Naive thymus-derived CD8-positive, alpha-beta T cell (primary cell): Measurements from ENCODE around the gene OR2V2. TPM values are rescaled to one million over a fixed set of nuclear protein-coding genes. Genes with fewer than 3 reads are reported as not detected.
"Not testable (repeated sequence)": the region's sequence is repeated elsewhere in the genome, so short reads cannot be mapped to it uniquely, and the experiment has no call there.

Source experiments
- ATAC-seq, 2 donors: fragments of 150-1000 bp; cut with Tn5 transposase in 1 of 2; sonication (Bioruptor Pico), chemical (Tn5 transposase) in 1 of 2; 1 replicate in 1 of 2; 2 replicates in 1 of 2; pipeline ENCODE4 v1.10.0; 2021; ENCODE audit warnings: mild to moderate bottlenecking in 2 of 2, moderate library complexity in 2 of 2
- POLR2A ChIA-PET: fragments of 350-600 bp; sonication (Branson Sonifier 250); formaldehyde crosslinking; loops from one replicate; lab custom pipeline; 2021; ENCODE audit warnings: antibody characterized with exemption; lab: Charles Lee
- DNase-seq, 10 donors: peaks; one replicate each; pipeline versions ENCODE4 v3.0.0 to v3.0.0-alpha.2; 2020 to 2022
- H3K27ac Mint-ChIP-seq, 10 donors: one replicate each; pipeline ENCODE4 v1.8.0; 2020 to 2022; ENCODE audit warnings: mild to moderate bottlenecking in 10 of 10, mixed read lengths in 10 of 10, moderate library complexity in 4 of 10, inconsistent platforms in 1 of 10
- H3K27me3 Mint-ChIP-seq, 5 donors: one replicate each; pipeline ENCODE4 v1.8.0; 2021 to 2022; ENCODE audit warnings: mixed read lengths in 5 of 5
- H3K36me3 Mint-ChIP-seq, 3 donors: one replicate each; pipeline ENCODE4 v1.8.0; 2020 to 2022; ENCODE audit warnings: mixed read lengths in 3 of 3, mild to moderate bottlenecking in 2 of 3, inconsistent platforms in 1 of 3
- H3K4me1 Mint-ChIP-seq, 4 donors: one replicate each; pipeline ENCODE4 v1.8.0; 2021 to 2022; ENCODE audit warnings: mixed read lengths in 4 of 4
- H3K4me3 Mint-ChIP-seq, 10 donors: one replicate each; pipeline ENCODE4 v1.8.0; 2020 to 2022; ENCODE audit warnings: mild to moderate bottlenecking in 10 of 10, mixed read lengths in 10 of 10, moderate library complexity in 6 of 10, inconsistent platforms in 1 of 10
- H3K9me3 Mint-ChIP-seq, 9 donors: one replicate each; pipeline ENCODE4 v1.8.0; 2020 to 2022; ENCODE audit warnings: mixed read lengths in 9 of 9, mild to moderate bottlenecking in 3 of 9, inconsistent platforms in 1 of 9, moderate library complexity in 1 of 9
- polyA plus RNA-seq, 3 donors: library from polyadenylated mRNA; unstranded; fragments of 300-500 nt; fragmentation: Illumina TruSeq; gene quantifications; one replicate each; pipeline ENCODE4 v1.2.3, GENCODE V29; 2021
- total RNA-seq, 8 experiments: library from RNA in 2 of 8; stranded (reverse) in 2 of 8; gene quantifications; one replicate each; pipeline ENCODE4 v1.2.3 and lab custom pipeline; 2021 to 2026

OR2V2 gene
- total and polyA plus RNA-seq, 5 experiments from 2014 or later = not detected

DNA sequence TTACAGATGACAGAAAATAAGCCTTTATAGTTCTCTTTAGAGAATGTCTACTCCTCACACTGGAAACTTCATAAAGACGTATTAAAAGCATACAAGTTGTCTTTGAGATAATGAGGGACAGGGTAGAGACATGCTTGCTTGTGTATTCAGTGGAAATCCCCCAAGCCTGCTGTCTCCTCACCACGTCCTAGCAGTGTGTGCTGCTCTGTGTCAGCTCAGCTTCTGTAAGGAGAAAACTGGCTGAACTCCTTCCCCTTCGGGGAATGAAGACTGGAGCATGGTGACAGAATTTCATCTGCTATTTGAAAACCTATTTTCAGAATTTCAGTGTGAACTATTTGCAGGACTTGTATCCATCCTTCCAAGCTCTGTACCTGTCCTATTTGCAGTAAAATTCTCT, 9.4 kb downstream of the OR2V2 start:
- Mint-ChIP-seq H3K9me3 (no peaks in the 10 kb centered on the region), H3K27me3 (peaks cover 0 to 15% (median 3%) of the 10 kb centered on the region in 5 donors), H3K36me3 (no peaks in the 10 kb centered on the region), H3K27ac (peak overlapping the region in 2 of 10 donors; percentile 7 to 80), H3K4me1 (peaks cover 8 to 22% (median 12%) of the 10 kb centered on the region in 4 donors), H3K4me3 (no peak overlapping the region)
- no peak for DNase-seq
- ATAC-seq = peak in 1 of 2 donors; percentile 31
- POLR2A ChIA-PET = no interaction called here

DNA sequence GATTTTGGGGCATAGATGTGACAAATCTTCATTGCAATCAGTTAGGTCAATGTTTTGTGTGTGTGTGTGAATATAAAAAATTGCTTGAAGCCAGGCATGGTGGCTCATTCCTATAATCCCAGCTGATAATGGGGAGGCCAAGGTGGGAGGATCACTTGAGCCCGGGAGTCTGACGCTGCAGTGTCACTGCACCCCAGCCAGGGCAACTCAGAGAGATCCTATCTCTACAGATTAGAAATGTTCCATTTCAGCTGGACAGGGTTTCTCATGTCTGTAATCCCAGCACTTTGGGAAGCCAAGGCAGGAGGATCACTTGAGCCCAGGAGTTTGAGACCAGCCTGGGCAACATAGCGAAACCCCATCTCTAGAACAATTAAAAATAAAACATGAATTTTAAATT, 11.5 kb downstream of the OR2V2 start:
- H3K4me3 Mint-ChIP-seq = peak overlapping the region in 1 of 10 donors; percentile 61
- H3K27ac Mint-ChIP-seq = peak overlapping the region in 3 of 10 donors; percentile 96 to 97 (median 97)
- DNase-seq (no peak), ATAC-seq (no peak)
- H3K27me3 Mint-ChIP-seq = peaks cover 0 to 26% (median 3%) of the 10 kb centered on the region in 5 donors
- no peaks in the 10 kb centered on the region for H3K9me3 Mint-ChIP-seq
- H3K36me3 Mint-ChIP-seq = peaks cover 0 to 2% (median 0%) of the 10 kb centered on the region in 3 donors
- POLR2A ChIA-PET = interaction anchor here (0.8 kb wide), 1 partner anchor 103 kb away, joined by 3 read pairs; no protein-coding TSS in a partner anchor
- H3K4me1 Mint-ChIP-seq = peaks cover 14 to 38% (median 19%) of the 10 kb centered on the region in 4 donors

DNA sequence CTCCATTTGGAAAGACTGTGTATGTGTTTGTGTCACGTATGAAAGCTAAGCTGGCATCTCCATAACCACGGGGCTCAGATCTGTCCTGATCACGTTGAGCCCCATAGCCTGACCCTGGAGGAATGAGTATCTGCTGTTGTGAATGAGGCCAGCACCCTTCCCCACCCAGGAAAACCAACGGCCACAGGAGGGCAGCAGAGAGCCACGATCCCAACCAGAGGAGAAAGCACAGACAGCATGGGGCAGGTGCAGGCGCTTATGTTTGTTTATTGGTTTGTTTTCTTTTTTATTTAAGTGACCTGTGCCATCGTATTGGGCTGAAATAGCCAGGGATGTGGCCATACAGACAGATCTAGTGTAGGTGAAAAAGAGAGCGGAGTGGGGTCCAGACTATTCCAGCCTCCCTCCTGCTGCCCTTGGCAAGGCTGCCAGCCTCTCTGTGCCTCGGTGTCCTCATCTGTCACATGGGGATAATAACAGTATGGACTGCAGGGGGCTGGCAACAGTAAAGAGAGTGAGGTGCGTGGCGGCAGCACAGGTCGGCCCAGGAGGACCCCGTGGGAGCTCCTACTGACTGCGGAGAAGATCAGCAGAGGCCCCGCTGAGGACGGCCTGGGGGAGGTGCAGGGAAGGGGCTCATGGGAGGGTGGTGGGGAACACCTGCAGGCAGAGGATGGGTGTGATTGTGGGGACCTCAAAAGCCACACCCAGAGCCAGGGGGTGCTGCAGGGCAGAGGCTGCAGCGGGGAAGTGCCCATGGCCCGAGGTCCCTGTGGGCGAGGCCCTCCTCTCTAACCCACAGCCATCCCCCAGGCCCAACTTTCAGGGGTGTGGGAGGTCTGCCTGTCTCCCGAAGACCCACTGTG, 12.1 kb downstream of the OR2V2 start:
- Mint-ChIP-seq H3K27ac (peak overlapping the region; percentile 23 to 99 (median 96)), H3K36me3 (peaks cover 0 to 2% (median 0%) of the 10 kb centered on the region in 3 donors), H3K9me3 (no peaks in the 10 kb centered on the region), H3K4me3 (peak overlapping the region; percentile 56 to 90 (median 78)), H3K4me1 (peaks cover 15 to 40% (median 18%) of the 10 kb centered on the region in 4 donors), H3K27me3 (peaks cover 0 to 26% (median 3%) of the 10 kb centered on the region in 5 donors)
- peak; percentile 68 to 71 for ATAC-seq
- POLR2A ChIA-PET = interaction anchor here (0.6 to 1.4 kb wide), 9 partner anchors 27 to 347 kb away, joined by 3 to 7 read pairs (median 4); partner anchors contain the start of gene TRIM52
- peak; percentile 80 to 95 (median 90) for DNase-seq

DNA sequence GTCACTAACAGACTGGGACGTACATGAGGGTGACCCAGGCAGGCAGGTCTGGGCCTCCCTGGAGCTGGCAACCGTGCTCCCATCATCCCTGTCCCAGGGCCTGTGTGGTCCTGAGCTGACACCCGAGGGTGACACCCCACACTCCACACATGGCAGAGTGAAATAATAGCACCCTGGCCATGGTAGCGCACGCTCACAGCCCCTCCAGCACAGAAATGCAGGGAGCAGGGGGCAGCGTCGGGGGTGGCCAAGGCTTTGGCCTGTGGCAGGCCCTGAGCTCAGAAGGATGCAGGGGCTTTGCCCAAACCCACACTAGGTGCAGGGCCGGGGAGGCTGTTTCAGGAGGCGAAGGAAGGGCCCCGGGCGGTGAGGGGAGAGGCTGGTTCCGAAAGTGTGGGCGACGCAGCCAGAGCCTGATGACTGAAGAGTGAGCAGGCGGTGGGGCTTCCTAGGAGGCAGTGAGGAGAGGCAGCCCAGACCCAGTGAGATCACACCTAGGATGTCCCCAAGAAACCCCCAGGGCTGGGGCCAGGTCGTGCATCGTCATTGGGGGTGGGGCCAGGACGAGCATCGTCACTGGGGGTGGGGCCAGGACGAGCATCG, 12.9 kb downstream of the OR2V2 start:
- peaks cover 0 to 27% (median 0%) of the 10 kb centered on the region in 5 donors for H3K27me3 Mint-ChIP-seq
- POLR2A ChIA-PET = interaction anchor here (0.5 to 1.4 kb wide), 9 partner anchors 17 to 347 kb away, joined by 3 to 7 read pairs (median 4); partner anchors contain the start of gene TRIM52
- DNase-seq (peak; percentile 36 to 93 (median 81)), ATAC-seq (peak; percentile 77 to 88)
- peaks cover 0 to 2% (median 0%) of the 10 kb centered on the region in 3 donors for H3K36me3 Mint-ChIP-seq
- H3K4me1 Mint-ChIP-seq = peaks cover 15 to 44% (median 21%) of the 10 kb centered on the region in 4 donors
- H3K4me3 Mint-ChIP-seq = peak overlapping the region; percentile 44 to 85 (median 71)
- H3K9me3 Mint-ChIP-seq = no peaks in the 10 kb centered on the region
- H3K27ac Mint-ChIP-seq = peak overlapping the region in 8 of 10 donors; percentile 88 to 99 (median 97)

DNA sequence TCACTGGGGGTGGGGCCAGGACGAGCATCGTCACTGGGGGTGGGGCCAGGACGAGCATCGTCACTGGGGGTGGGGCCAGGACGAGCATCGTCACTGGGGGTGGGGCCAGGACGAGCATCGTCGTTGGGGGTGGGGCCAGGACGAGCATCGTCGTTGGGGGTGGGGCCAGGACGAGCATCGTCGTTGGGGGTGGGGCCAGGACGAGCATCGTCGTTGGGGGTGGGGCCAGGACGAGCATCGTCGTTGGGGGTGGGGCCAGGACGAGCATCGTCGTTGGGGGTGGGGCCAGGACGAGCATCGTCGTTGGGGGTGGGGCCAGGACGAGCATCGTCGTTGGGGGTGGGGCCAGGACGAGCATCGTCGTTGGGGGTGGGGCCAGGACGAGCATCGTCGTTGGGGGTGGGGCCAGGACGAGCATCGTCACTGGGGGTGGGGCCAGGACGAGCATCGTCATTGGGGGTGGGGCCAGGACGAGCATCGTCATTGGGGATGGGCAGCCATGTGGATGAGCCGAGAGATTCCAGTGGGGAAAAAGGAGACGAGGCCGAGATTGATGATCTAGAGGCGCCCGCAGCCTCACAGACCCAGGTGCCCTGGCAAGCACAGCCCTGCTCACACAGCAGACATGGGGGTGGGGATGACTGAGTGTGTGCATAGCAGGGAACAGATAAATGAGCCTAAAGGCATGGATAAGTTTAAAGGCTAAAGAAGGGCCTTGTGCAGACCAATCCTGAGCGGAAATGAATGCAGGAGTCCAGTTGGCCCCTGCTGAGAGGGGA, 13.6 kb downstream of the OR2V2 start:
- peak; percentile 37 to 42 for ATAC-seq
- H3K9me3 Mint-ChIP-seq, H3K36me3 Mint-ChIP-seq: not testable (repeated sequence)
- DNase-seq = peak in 9 of 10 donors; percentile 35 to 79 (median 66)
- Mint-ChIP-seq H3K4me1 (peaks cover 17 to 49% (median 26%) of the 10 kb centered on the region in 4 donors), H3K27me3 (peaks cover 0 to 33% (median 0%) of the 10 kb centered on the region in 5 donors), H3K27ac (peak overlapping the region in 9 of 10 donors; percentile 48 to 99 (median 98)), H3K4me3 (peak overlapping the region; percentile 56 to 89 (median 72))
- POLR2A ChIA-PET = interaction anchor here (0.5 to 1.4 kb wide), 8 partner anchors 12 to 100 kb away, joined by 3 to 10 read pairs (median 6); partner anchors contain the start of gene TRIM52

DNA sequence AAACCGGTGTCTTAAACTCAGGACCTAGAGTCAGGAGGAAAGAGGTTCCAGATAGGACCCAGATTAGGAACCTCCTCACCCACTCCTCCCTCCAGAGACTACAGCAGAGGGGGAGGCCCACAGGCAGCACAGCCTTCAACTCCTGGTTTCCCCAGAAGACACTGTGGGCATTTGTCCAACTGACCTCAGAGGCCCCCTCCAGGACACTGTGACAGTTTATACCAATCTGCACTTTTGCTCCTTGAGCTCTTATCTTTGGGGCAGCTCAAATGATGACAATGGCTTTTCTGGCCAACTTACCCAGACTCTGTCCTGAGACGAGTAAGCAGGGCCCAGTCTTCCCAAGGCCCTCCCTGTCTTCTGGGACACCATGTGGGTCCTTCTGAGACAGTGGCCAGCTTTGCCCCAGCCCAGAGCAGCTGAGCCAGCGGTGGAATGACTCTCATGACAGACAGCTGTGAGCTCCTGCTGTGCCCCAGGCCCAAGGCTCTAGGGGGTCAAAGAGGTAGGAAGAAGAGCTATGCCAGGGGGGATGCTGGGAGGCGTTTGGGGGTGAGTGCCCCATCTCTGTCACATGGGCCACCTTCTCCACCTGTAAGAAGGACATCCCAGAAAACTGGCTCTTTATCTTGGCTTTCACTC, 14.3 kb downstream of the OR2V2 start:
- DNase-seq = no peak
- Mint-ChIP-seq H3K9me3 (no peaks in the 10 kb centered on the region), H3K27me3 (peaks cover 0 to 36% (median 0%) of the 10 kb centered on the region in 5 donors), H3K4me3 (peak overlapping the region in 9 of 10 donors; percentile 56 to 89 (median 79)), H3K27ac (peak overlapping the region in 9 of 10 donors; percentile 48 to 99 (median 98)), H3K4me1 (peaks cover 17 to 54% (median 26%) of the 10 kb centered on the region in 4 donors), H3K36me3 (peaks cover 0 to 2% (median 0%) of the 10 kb centered on the region in 3 donors)
- ATAC-seq = no peak
- POLR2A ChIA-PET = interaction anchor here (0.7 to 1.2 kb wide), 4 partner anchors 9 to 30 kb away, joined by 3 to 10 read pairs (median 6); no protein-coding TSS in a partner anchor

DNA sequence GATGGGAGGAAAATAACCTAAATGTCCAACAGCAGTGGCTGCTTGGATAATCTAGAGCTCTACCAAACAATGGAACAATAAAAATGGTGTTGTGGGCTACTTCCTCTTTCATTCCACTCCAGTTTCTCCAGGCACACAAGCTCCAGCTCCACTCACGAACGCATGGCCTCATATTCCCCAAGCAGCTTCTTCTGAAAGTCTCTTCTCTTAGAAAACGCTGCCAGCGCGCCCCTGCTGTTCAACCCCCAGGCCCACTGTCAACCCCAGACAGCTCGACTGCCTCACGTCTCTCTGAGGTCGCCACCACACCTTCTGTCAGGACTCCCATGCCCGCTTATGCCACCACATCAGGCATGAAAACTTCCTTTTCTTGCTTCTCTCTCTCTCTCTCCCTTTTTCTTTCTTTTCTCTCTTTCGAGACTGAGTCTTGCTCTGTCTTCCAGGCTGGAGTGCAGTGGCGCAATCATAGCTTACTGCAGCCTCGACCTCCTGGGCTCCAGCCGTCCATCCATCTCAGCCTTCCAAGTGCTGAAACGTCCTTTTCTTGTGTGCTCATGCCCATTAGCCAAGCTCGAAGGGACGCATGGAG, 16.2 kb downstream of the OR2V2 start:
- H3K27ac Mint-ChIP-seq = peak overlapping the region in 9 of 10 donors; percentile 24 to 99 (median 94)
- peaks cover 0 to 2% (median 0%) of the 10 kb centered on the region in 3 donors for H3K36me3 Mint-ChIP-seq
- POLR2A ChIA-PET = interaction anchor here (0.7 to 1.8 kb wide), 7 partner anchors 9 to 360 kb away, joined by 3 to 9 read pairs (median 4); partner anchors contain the start of genes TRIM41 and TRIM52
- H3K9me3 Mint-ChIP-seq = no peaks in the 10 kb centered on the region
- peaks cover 0 to 45% (median 2%) of the 10 kb centered on the region in 5 donors for H3K27me3 Mint-ChIP-seq
- H3K4me1 Mint-ChIP-seq = peaks cover 21 to 70% (median 40%) of the 10 kb centered on the region in 4 donors
- no peak for ATAC-seq
- peak in 4 of 10 donors; percentile 16 to 42 (median 38) for DNase-seq
- peak overlapping the region; percentile 69 to 95 (median 77) for H3K4me3 Mint-ChIP-seq

DNA sequence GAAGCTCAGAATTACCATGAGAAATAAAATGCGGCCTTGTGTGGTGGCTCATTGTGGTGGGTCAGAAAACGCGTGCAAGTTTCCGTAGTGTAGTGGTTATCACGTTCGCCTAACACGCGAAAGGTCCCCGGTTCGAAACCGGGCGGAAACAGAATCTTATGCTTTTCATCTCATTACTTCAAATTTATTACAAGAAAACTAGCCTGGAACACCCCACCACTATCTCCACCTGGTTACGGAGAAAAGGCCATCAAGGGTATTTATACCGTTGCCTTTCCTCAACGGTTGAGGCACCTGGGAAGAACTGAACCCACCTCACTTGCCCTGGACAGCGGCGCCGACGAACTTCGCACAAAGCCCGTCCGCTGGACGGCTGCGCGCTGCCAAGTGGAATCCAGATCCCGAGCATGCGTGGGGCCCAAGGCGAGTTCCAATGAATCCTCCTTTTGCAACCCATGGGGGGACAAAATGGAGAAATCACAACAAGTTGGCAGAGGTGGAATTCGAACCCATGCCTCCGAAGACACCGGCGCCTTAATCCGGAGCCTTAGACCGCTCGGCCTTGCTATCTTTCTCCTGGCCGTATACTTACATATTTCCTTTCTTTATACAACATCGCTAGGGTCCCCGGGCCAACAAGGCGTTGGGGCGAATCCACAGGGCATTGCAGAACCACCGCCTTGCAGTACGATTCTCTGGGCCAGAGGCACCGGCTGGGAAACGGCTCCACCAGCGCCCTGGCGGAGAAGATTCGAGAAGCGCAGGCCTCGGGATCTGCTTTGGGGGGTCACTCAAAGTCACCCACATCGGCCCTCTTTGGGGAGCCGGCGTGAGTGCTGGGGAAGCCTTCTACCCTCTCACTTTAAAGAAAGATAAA, 16.9 kb downstream of the OR2V2 start:
- H3K27me3 Mint-ChIP-seq = peaks cover 0 to 51% (median 8%) of the 10 kb centered on the region in 5 donors
- H3K9me3 Mint-ChIP-seq = no peaks in the 10 kb centered on the region
- H3K4me1 Mint-ChIP-seq = peaks cover 22 to 74% (median 44%) of the 10 kb centered on the region in 4 donors
- POLR2A ChIA-PET = interaction anchor here (1.0 to 1.8 kb wide), 7 partner anchors 21 to 97 kb away, joined by 3 to 9 read pairs (median 4); partner anchors contain the start of genes TRIM41 and TRIM52
- peak in 3 of 10 donors; percentile 35 to 43 (median 40) for DNase-seq
- peak overlapping the region in 9 of 10 donors; percentile 24 to 99 (median 94) for H3K27ac Mint-ChIP-seq
- peaks cover 0 to 2% (median 0%) of the 10 kb centered on the region in 3 donors for H3K36me3 Mint-ChIP-seq
- no peak for ATAC-seq
- H3K4me3 Mint-ChIP-seq = peak overlapping the region; percentile 69 to 95 (median 77)

DNA sequence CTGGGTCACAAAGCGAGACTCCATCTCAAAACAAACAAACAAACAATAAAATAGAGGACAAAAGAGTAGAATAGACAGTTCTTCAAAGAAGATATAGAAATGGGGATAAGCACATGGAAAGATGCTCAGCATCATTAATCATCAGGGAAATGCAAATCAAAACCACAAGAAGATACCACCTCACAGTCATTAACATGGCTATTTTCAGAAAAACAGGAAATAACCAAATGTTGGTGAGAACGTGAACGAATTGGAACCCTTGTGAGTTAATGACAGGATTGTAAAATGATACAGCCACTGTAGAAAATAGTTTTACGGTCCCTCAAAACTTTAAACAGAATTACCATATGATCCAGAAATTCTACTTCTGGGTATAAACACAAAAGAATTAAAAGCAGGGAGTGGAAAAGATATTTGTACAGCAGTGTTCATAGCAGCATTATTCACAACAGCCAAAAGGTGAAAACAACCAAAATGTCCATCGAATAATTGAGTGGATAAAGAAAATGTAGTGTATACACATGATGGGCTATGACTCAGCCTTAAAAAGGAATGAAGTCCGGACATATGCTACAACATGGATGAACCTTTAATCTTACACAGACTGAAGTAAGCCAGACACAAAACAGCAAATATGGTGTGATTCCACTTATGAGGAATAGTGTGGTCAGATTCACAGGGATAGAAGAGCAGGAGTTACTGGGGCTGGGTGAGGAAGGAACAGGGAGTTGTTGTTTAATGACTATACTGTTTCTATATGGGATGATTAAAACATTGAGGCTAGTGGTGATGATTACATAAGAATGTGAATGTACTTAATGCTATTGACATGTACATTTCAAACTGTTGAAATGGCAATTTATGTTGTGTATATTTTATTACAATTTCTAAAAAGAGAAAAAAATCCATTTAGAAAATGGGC, 19.7 kb downstream of the OR2V2 start:
- H3K27me3 Mint-ChIP-seq = peaks cover 0 to 65% (median 12%) of the 10 kb centered on the region in 5 donors
- H3K9me3 Mint-ChIP-seq = peaks cover 0 to 3% (median 0%) of the 10 kb centered on the region in 9 donors
- no peak for DNase-seq
- H3K27ac Mint-ChIP-seq = peak overlapping the region in 4 of 10 donors; percentile 0 to 42 (median 21)
- peaks cover 21 to 73% (median 52%) of the 10 kb centered on the region in 4 donors for H3K4me1 Mint-ChIP-seq
- no peak for ATAC-seq
- H3K36me3 Mint-ChIP-seq = peaks cover 0 to 2% (median 0%) of the 10 kb centered on the region in 3 donors
- POLR2A ChIA-PET = interaction anchor here (0.6 to 2.1 kb wide), 2 partner anchors 17 to 94 kb away, joined by 3 to 6 read pairs; no protein-coding TSS in a partner anchor
- H3K4me3 Mint-ChIP-seq = no peak overlapping the region
